ENCODE data around the gene ATP1B1.

- TF ChIP-seq CTCF (IDR thresholded peaks at IDR 0.05; ENCODE audit: low read depth, low read length) (no peak), POLR2A (IDR thresholded peaks at IDR 0.05; ENCODE audit: extremely low read depth, insufficient read length) (no peak)
Measured at GRCh38 chr1:169090900-169091311, 15.6 kb upstream of the ATP1B1 start.

Measured in NB4 (cell line).